Measurements from ENCODE around the gene NOP16.

NOP16 gene

DNA sequence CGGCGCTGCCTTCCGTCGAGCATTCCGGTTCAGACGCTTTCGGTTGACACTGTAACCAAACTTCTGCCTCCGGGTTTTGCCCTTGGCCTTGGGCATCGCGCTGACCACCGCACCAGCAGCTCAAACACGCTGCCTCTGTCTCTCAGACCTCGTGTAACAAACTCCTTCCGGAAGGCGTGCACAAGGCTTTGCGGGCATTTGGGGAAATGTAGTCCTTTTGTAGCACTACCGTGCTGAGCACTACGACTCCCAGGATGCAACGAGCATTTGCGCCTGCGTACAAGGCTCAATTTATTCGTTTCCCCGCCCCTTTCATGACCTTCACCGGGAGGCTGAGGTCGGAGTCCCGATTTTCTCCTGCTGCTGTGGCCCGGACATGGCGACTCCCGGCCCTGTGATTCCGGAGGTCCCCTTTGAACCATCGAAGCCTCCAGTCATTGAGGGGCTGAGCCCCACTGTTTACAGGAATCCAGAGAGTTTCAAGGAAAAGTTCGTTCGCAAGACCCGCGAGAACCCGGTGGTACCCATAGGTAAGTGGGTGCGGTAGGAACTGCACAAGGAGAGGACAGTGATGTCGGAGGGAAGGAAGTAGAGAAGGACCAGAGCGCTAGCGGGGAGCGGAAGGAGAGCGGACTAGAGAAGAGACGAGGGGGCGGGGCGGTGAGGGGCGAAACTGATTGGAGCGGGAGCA is at the start of gene NOP16, which contains the start of gene HIGD2A:
NOP16 (minus strand) TSS at position 155 of the 691 bp plus-strand sequence; CDS start at position 96, 59 bp downstream.
HIGD2A (plus strand) TSS at position 308 of the 691 bp plus-strand sequence; CDS start at position 377, 69 bp downstream.
- DNase-seq: peak; percentile 84

- DNase-seq: no peak
Measured at GRCh38 chr5:176436656-176437055, 48.3 kb upstream of the NOP16 start.

DNA sequence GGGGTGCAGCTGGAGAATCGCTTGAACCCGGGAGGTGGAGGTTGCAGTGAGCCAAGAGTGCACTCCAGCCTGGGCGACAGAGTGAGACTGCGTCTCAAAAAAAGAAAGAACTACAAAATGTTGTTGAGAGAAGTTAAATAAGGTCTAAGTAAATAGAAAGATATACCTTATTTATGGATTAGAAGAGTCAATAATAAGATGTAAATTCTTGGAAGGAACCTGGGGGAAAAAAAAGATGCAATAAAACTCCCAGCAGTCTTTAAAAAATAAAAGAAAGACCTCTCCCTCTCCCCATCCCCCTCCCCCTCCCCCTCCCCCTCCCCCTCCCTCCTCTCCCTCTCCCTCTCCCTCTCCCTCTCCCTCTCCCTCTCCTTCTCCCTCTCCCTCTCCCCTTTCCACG is 44.3 kb upstream of the NOP16 start:
- no peak for DNase-seq

- no peak for DNase-seq
Measured at GRCh38 chr5:176429972-176430371, 41.6 kb upstream of the NOP16 start.

GRCh38 chr5:176427971-176428370 is 39.6 kb upstream of the NOP16 start:
- no peak for DNase-seq

- DNase-seq: no peak
Measured at GRCh38 chr5:176426876-176427275, 38.5 kb upstream of the NOP16 start.

GRCh38 chr5:176425791-176426190 is 37.4 kb upstream of the NOP16 start:
- no peak for DNase-seq

- no peak for DNase-seq
Measured at GRCh38 chr5:176425138-176425537, 36.7 kb upstream of the NOP16 start.

- no peak for DNase-seq
Measured at GRCh38 chr5:176424181-176424580, 35.8 kb upstream of the NOP16 start.

DNA sequence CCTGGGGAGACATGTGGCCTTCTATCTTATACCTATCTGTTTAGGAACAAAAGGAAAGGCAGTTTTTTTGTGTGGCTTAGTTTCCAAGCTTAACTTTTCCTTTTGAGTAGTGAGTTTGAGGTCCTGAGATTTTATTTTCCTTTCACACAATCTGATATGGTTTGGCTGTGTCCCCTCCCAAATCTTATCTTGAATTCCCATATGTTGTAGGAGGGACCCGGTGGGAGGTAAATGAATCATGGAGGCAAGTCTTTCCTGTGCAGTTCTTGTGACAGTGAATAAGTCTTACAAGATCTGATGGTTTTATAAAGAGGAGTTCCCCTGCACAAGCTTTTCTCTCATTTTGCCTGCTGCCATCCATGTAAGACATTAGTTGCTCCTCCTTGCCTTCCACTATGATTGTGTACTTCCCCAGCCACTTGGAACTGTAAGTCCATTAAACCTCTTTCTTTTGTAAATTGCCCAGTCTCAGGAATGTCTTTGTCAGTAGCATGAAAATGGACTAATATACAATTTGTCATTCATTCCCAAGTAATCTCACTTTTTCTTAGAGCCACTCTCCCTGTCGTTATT is 32.7 kb upstream of the NOP16 start:
- DNase-seq: no peak

GRCh38 chr5:176420086-176420485 is 31.7 kb upstream of the NOP16 start:
- no peak for DNase-seq

DNA sequence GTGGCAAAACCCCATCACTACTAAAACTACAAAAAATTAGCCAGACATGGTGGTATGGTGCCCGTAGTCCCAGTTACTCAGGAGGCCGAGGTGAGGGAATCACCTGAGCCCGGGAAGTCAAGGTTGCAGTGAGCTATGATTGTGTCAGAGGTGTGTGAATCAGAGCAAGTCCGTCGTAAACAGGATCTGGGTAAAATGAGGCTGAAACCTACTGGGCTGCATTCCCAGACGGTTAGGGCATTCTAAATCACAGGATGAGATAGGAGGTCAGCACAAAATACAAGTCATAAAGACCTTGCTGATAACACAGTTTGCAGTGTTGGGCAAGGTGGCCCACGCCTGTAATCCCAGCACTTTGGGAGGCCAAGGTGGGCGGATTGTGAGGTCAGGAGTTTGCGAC is 29.9 kb upstream of the NOP16 start:
- DNase-seq: no peak

GRCh38 chr5:176416965-176417364 is 28.6 kb upstream of the NOP16 start:
- no peak for DNase-seq

DNA sequence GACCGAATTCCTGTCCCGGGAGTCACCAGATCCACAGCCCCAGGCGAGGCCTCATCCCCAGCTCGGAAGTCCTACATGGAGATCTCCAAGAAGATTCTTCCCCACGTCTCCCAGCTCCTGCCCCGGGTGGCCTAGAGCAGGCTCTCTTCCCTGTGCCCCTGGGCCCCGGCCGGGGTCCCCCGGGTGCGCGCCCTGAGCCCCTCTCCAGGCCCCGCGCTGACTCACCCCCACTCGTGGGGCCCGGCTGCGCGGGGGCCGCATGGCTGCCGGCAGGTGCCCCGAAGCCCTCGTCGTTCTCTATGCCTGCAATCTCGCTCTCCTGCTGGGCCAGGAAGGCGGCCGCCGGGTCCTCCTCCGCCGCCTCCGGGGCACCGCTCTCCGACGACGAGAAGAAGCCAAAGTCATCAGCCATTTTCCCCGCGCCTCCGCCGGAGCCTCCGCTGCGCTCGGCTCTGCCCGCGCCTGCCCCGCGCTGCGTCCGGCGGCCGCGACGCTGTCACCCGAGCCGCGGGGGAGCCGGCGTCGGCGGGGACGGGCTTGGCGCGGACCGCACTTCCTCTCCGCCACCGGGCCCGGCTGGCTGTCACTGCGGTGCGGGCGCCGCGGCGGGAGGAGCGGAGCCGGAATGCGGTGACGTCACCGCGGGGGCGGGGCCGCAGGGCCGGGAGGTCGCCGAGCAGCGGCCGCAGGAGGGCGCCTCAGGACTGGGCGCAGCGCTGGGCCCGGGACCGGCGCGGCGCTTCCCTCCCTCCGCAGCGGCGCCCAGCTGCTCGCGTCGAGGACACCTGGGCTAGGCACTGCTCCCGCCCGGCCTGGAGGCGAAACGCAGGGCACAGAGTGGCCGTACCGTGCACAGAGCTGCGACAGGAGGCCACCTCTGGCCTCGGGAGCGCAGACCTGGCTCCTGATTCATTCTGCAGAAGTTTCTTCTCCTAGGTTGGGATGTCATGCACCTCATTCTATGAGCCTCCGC is 27.8 kb upstream of the NOP16 start, which contains the start of gene CLTB:
CLTB (minus strand) TSS at position 588 of the 973 bp plus-strand sequence; CDS start at position 412, 176 bp downstream.
- peak; percentile 26 for DNase-seq

- no peak for DNase-seq
Measured at GRCh38 chr5:176415240-176415951, 27.0 kb upstream of the NOP16 start.

GRCh38 chr5:176414704-176415103 is 26.3 kb upstream of the NOP16 start:
- DNase-seq: no peak

- DNase-seq: no peak
Measured at GRCh38 chr5:176413709-176414191, 25.4 kb upstream of the NOP16 start.

- DNase-seq: no peak
Measured at GRCh38 chr5:176413255-176413565, 24.8 kb upstream of the NOP16 start.

DNA sequence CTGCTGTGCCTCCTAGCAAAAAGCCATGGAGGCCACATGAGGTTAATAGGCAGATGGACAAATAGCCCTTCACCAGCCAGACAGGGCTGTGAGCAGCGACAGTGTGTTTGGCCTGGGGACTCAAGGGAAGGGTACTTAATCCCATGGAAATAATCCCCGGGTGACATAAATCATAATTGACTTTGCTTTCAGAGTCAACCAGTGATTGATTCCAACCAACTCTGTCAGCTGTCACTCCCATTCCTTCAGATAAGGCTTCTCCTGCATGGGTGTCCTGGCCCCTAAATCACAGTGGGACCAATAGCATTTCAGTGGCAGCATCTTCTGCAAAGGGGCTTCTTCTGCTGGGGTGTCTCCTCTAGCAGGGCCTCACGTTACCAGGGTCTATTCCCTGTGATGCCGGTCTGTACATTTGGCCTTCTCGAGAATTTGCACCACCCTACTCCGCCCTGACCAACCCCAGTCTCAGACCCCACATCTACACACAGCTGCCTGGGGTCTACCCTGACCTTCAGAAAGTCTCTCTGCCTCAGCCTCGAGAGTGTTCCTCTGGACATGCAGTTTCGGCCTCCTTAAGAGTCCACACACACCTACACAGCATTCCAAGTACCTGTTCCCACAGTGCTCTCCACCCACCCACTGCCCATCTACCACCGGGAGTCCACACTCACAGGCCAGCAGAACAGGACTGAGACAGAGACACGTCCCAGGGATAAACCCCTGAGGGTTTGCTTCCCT is 24.3 kb upstream of the NOP16 start:
- DNase-seq: no peak

- DNase-seq: no peak
Measured at GRCh38 chr5:176410486-176411180, 22.2 kb upstream of the NOP16 start.

GRCh38 chr5:176409765-176410164 is 21.4 kb upstream of the NOP16 start:
- no peak for DNase-seq

All from DMS79 (cell line).